Spleen (tissue), 7 donors: Measurements from ENCODE around the gene GET3.
A peak's percentile ranks its signal among the peaks of the same experiment; 100 is the strongest.

Source experiments
- POLR2A ChIP-seq, 3 donors: fragments of 450-650 bp; IDR thresholded peaks; one replicate each; pipeline ENCODE4 v1.5.1; 2017; ENCODE audit warnings: antibody characterized with exemption in 3 of 3, mild to moderate bottlenecking in 1 of 3
- TF ChIP-seq, protein P1 (sequence below), 11 experiments: fragments of 200-600 bp in 7 of 11; fragments of 450-650 bp in 4 of 11; sonication (generic) in 4 of 11; IDR thresholded peaks in 8 of 11; conservative IDR thresholded peaks in 3 of 11; 1 replicate in 7 of 11; 2 replicates in 4 of 11; pipeline versions ENCODE4 v1.4.0 to v1.8.0; 2016 to 2021; ENCODE audit warnings: antibody characterized with exemption in 11 of 11, inconsistent platforms in 4 of 11, mild to moderate bottlenecking in 1 of 11
- donor health status: DM: no; HTN: no; CAD: no; lungs with moderate emphysema.
- donor health status: DM: no; HTN: no; CAD: no.
- donor health status: DM: no; HTN: no; CAD: no.

- peak; percentile 100 for TF ChIP-seq POLR2A (IDR thresholded peaks at IDR 0.05)
- TF ChIP-seq, protein P1, sequence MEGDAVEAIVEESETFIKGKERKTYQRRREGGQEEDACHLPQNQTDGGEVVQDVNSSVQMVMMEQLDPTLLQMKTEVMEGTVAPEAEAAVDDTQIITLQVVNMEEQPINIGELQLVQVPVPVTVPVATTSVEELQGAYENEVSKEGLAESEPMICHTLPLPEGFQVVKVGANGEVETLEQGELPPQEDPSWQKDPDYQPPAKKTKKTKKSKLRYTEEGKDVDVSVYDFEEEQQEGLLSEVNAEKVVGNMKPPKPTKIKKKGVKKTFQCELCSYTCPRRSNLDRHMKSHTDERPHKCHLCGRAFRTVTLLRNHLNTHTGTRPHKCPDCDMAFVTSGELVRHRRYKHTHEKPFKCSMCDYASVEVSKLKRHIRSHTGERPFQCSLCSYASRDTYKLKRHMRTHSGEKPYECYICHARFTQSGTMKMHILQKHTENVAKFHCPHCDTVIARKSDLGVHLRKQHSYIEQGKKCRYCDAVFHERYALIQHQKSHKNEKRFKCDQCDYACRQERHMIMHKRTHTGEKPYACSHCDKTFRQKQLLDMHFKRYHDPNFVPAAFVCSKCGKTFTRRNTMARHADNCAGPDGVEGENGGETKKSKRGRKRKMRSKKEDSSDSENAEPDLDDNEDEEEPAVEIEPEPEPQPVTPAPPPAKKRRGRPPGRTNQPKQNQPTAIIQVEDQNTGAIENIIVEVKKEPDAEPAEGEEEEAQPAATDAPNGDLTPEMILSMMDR (IDR thresholded peaks at IDR 0.05 in 8 of 11, conservative IDR thresholded peaks at IDR 0.05 in 3 of 11) = peak in 5 of 11 experiments; percentile 4 to 26 (median 13)
These were observed 54.2 kb downstream of the GET3 start, which contains the start of gene JUNB for GRCh38 chr19:12791345-12792050.
